GM12892 (cell line): ENCODE measurements around the gene NPM3.

Source experiments
- POLR2A ChIP-seq: IDR thresholded peaks from 2 replicates; pipeline ENCODE4 v1.6.1; 2011; ENCODE audit warnings: low read depth, low read length, control low read depth
- POLR2AphosphoS5 ChIP-seq: IDR thresholded peaks from 2 replicates; pipeline ENCODE4 v1.6.1; 2011; ENCODE audit warnings: low read depth, low read length, control low read depth
- TAF1 ChIP-seq: IDR thresholded peaks from 2 replicates; pipeline ENCODE4 v1.6.1; 2011; ENCODE audit warnings: low read depth, mild to moderate bottlenecking, control low read depth, low read length, borderline replicate concordance

DNA sequence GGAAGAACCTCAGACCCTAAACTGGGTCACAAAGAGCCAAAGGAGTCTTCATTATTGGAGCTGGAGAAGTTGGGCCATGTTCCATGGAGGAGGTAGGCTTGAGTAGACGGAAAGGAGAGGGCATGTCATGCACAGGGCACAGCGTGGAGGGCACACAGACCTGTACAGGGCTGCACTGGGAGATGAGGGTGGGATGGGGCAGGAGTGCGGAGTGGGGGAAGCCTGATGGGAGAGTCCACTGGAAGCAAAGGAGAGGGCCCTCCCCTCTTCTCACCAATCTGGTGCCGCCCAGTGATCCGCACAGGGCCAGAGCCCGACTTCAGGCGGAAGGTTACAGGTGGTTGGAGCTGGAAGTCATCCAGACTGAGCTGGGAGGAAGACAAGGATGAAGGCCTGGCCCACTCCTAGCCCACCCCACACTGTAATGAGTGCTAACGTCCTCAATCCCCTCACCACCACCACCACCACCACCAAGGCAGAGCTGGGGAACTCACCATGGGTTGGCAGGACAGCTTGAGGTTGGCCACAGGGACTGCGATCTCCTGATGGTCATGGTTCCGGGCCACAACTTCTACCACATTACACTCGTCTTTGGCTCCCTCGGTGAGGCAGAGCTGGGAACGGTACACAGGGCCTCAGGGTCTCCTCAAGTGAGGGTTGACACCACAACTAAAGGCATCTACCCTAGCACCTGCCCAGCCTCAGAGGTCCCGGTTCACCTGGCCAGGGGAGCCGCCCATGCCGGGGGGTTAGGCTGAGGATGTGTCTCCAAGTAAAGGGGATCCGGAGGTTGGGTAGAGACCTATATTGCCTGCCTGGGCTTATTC is 1.0 kb downstream of the NPM3 start:
- TF ChIP-seq POLR2A = no peak
- TF ChIP-seq TAF1 = no peak
- TF ChIP-seq POLR2AphosphoS5 = no peak
